K562 (cell line): ENCODE measurements around the gene INPP1. TPM values are rescaled to one million over a fixed set of nuclear protein-coding genes. Genes with fewer than 3 reads are reported as not detected.

Experiments used
- ATAC-seq: fragments of 200-7000 bp; cut with Tn5 transposase; 3 replicates; pipeline ENCODE4 v1.9.1; 2020; ENCODE audit warnings: moderate library complexity
- BruUV-seq: library from RNA; stranded (reverse); fragments of 400-500 nt; replicated peaks from 2 replicates; lab custom pipeline; 2021; lab: Mats Ljungman, UMichigan
- CTCF ChIA-PET: fragments of 300-600 bp; formaldehyde crosslinking; extraction: SDS; loops from one replicate; lab custom pipeline; 2021; ENCODE audit warnings: low intra/inter-chr PET ratio; lab: Yijun Ruan, JAX
- POLR2A ChIA-PET: fragments of 300-600, 350-650 bp; sonication (Branson Sonifier 250); formaldehyde crosslinking; extraction: SDS; loops from one replicate; lab custom pipeline; 2021; ENCODE audit warnings: antibody characterized with exemption, inconsistent platforms; lab: Yijun Ruan, JAX
- DNase-seq, 4 experiments: peaks; one replicate each; pipeline versions ENCODE4 v3.0.0 to v3.0.0-alpha.2; 2011 to 2018; ENCODE audit warnings: low spot score in 3 of 4, mixed read lengths in 3 of 4; ENCODE audit errors: extremely low read depth in 1 of 4
- FAIRE-seq: peaks from 2 replicates; lab custom pipeline; 2011; peaks lifted over from hg19 to GRCh38; lab: Jason Lieb, UNC
- H2AFZ ChIP-seq: 2 replicates; pipeline ENCODE4 v1.6.0; 2011; ENCODE audit warnings: low read depth, low read length, control low read depth, inconsistent platforms
- H3K27ac ChIP-seq: fragments of 200-600 bp; 3 replicates; pipeline ENCODE4 v1.8.0; 2011; ENCODE audit warnings: low read depth, mild to moderate bottlenecking, control low read depth, inconsistent platforms, low read length, moderate library complexity, mixed read lengths; ENCODE audit errors: extremely low read depth
- H3K27me3 ChIP-seq, 2 experiments: fragments of 300-600 bp in 1 of 2; 2 replicates in 1 of 2; 3 replicates in 1 of 2; pipeline versions ENCODE4 v1.6.0 to v1.8.0; 2011; ENCODE audit warnings: inconsistent platforms in 2 of 2, low read length in 2 of 2, mild to moderate bottlenecking in 1 of 2, mixed read lengths in 1 of 2, moderate library complexity in 1 of 2; ENCODE audit not compliant: control insufficient read depth in 2 of 2, insufficient read depth in 2 of 2
- H3K36me3 ChIP-seq: fragments of 300-600 bp; 3 replicates; pipeline ENCODE4 v1.8.0; 2011; ENCODE audit warnings: mild to moderate bottlenecking, low read length, inconsistent platforms; ENCODE audit not compliant: control insufficient read depth, insufficient read depth
- H3K4me1 ChIP-seq, 2 experiments: fragments of 200-600 bp in 1 of 2; replicated peaks in 1 of 2; 2 replicates in 1 of 2; 3 replicates in 1 of 2; pipeline versions ENCODE4 v1.5.1 to v1.8.0; 2011; ENCODE audit warnings: inconsistent platforms in 2 of 2, low read length in 2 of 2, mild to moderate bottlenecking in 1 of 2, mixed read lengths in 1 of 2, moderate library complexity in 1 of 2; ENCODE audit not compliant: control insufficient read depth in 2 of 2, insufficient read depth in 2 of 2
- H3K4me2 ChIP-seq: 2 replicates; pipeline ENCODE4 v1.6.1; 2011; ENCODE audit warnings: low read length, control low read depth, inconsistent platforms, mixed read lengths; ENCODE audit not compliant: insufficient read depth
- H3K4me3 ChIP-seq: fragments of 200-600 bp; sonication (generic), shearing (Covaris generic); 2 replicates; pipeline ENCODE4 v1.5.1; 2016; ENCODE audit warnings: control low read depth, inconsistent platforms
- H3K79me2 ChIP-seq: fragments of 200-600 bp; 3 replicates; pipeline ENCODE4 v1.8.0; 2011; ENCODE audit warnings: low read length, inconsistent platforms; ENCODE audit not compliant: control insufficient read depth, insufficient read depth
- H3K9ac ChIP-seq, 2 experiments: 2 replicates each; pipeline versions ENCODE4 v1.6.0 to v1.6.1; 2011; ENCODE audit warnings: low read depth in 2 of 2, low read length in 2 of 2, control low read depth in 1 of 2, inconsistent platforms in 1 of 2, mild to moderate bottlenecking in 1 of 2, mixed read lengths in 1 of 2; ENCODE audit not compliant: insufficient read depth in 1 of 2
- H3K9me1 ChIP-seq: one replicate; pipeline ENCODE4 v1.6.0; 2011; ENCODE audit warnings: inconsistent platforms, mild to moderate bottlenecking, low read length, moderate library complexity; ENCODE audit not compliant: control insufficient read depth, insufficient read depth
- H3K9me3 ChIP-seq: replicated peaks from 2 replicates; pipeline ENCODE4 v1.5.1; 2011; ENCODE audit warnings: low read depth, low read length, inconsistent platforms; ENCODE audit not compliant: control insufficient read depth, insufficient read depth
- H4K20me1 ChIP-seq: replicated peaks from 2 replicates; pipeline ENCODE4 v1.6.1; 2011; ENCODE audit warnings: low read length, inconsistent platforms, mixed read lengths; ENCODE audit not compliant: control insufficient read depth, insufficient read depth
- HDAC1 ChIP-seq, 2 experiments: fragments of 450-650 bp; IDR thresholded peaks; 2 replicates each; pipeline ENCODE4 v1.6.1; 2016 to 2017; ENCODE audit warnings: inconsistent platforms in 1 of 2, mild to moderate bottlenecking in 1 of 2, moderate library complexity in 1 of 2
- MNT ChIP-seq, 2 experiments: fragments of 450-650 bp; conservative IDR thresholded peaks; 2 replicates each; pipeline ENCODE4 v1.6.1; 2017; ENCODE audit warnings: mild to moderate bottlenecking in 2 of 2, moderate library complexity in 2 of 2
- SUPT5H ChIP-seq: fragments of 450-650 bp; IDR thresholded peaks from 2 replicates; pipeline ENCODE4 v1.6.1; 2016
- WGBS: fragments of 100-300 bp; shearing (Covaris generic); methylation state at CpG from one replicate; pipeline ENCODE4 v1.1.6; 2016; ENCODE audit warnings: low coverage, mixed read lengths; ENCODE audit not compliant: insufficient coverage; ENCODE audit errors: missing lambda C conversion rate; 5-methylcytosine and 5-hydroxymethylcytosine counted together
- in situ Hi-C: fragments of 300-500 bp; cut with MboI; formaldehyde crosslinking; loops from 4 replicates; pipeline ENCODE4 v1.15.0; 2018; ENCODE audit warnings: inconsistent platforms, mixed read lengths
- intact Hi-C: fragments of 100-400 bp; cut with micrococcal nuclease; formaldehyde crosslinking; loops from 2 replicates; pipeline ENCODE4 v1.14.2; 2022
- polyA plus RNA-seq, 8 experiments: library from polyadenylated mRNA; depleted of rRNA in 4 of 8; stranded (reverse) in 5 of 8; unstranded in 3 of 8; fragments of >200 nt; fragmentation: Nextera tagmentation in 2 of 8; fragmentation: Illumina TruSeq in 1 of 8; extraction: Ambion mirVana in 2 of 8; extraction: Trizol in 1 of 8; gene quantifications; 2 replicates each; pipeline versions ENCODE4 v1.2.1 to v1.2.3, GENCODE V29; 2011 to 2014; ENCODE audit warnings: inconsistent platforms in 1 of 8, missing spikeins in 1 of 8
- total RNA-seq, 7 experiments: library from RNA; depleted of rRNA in 6 of 7; stranded (reverse); fragments of >200 nt in 6 of 7; fragmentation: Illumina TruSeq in 2 of 7; extraction: Trizol in 2 of 7; gene quantifications; 2 replicates each; pipeline versions ENCODE4 v1.2.1 to v1.2.3, GENCODE V29; 2011 to 2021; ENCODE audit warnings: low replicate concordance in 1 of 7

Gene INPP1
- total and polyA plus RNA-seq, 9 of the 15 experiments (the other 6 are each of a cell fraction or from before 2014, with no cell fraction given) = 3.7 to 11.8 (median 6.5) TPM

- H3K9ac ChIP-seq = peak overlapping the region; percentile 62 to 88
- ChIA-PET CTCF (interaction anchor here (0.8 to 1.1 kb wide), 2 partner anchors 54 to 192 kb away, joined by 3 read pairs; no protein-coding TSS in a partner anchor), POLR2A (interaction anchor here (0.6 to 2.0 kb wide), 10 partner anchors 10 to 657 kb away, joined by 3 to 6 read pairs (median 3); no protein-coding TSS in a partner anchor)
- H3K4me2 ChIP-seq = peak overlapping the region; percentile 96
- ATAC-seq (peak; percentile 50), FAIRE-seq (peak; percentile 6), DNase-seq (peak in 1 of 4 experiments; percentile 16)
- peaks cover 42% of the 10 kb centered on the region for H3K79me2 ChIP-seq
- H3K27ac ChIP-seq = peak overlapping the region; percentile 52
- WGBS = 2% methylated on average over 11 of the region's 12 CpGs
- TF ChIP-seq MNT (conservative IDR thresholded peaks at IDR 0.05) = peak in 1 of 2 experiments; percentile 1; a peak in 1 of 4 replicates
- peak in 1 of 2 experiments; percentile 13; a peak in 1 of 4 replicates for TF ChIP-seq HDAC1 (IDR thresholded peaks at IDR 0.05)
- no peak for TF ChIP-seq SUPT5H
- H4K20me1 ChIP-seq = no peaks in the 10 kb centered on the region
- TSS peak; percentile 54 for BruUV-seq
- H3K27me3 ChIP-seq = no peaks in the 10 kb centered on the region
- H3K36me3 ChIP-seq = peaks cover 7% of the 10 kb centered on the region; the same call in 1 of the 3 replicates
- H3K9me1 ChIP-seq = no peaks in the 10 kb centered on the region
- H2AFZ ChIP-seq = peak overlapping the region; percentile 86
- H3K4me1 ChIP-seq = peaks cover 0 to 12% of the 10 kb centered on the region in 2 experiments; a peak in 3 of 5 replicates
- no peaks in the 10 kb centered on the region for H3K9me3 ChIP-seq
- in situ Hi-C loops = no loop called here
- peak overlapping the region; percentile 72 for H3K4me3 ChIP-seq
- intact Hi-C loops = loop anchor here (2.0 to 10.0 kb wide), 4 partner anchors 42 to 654 kb away; partner anchors contain the start of gene ASNSD1
Measured at GRCh38 chr2:190318931-190319554, 24.3 kb upstream of the INPP1 start.
